Endothelial cell of umbilical vein (primary cell): ENCODE measurements around the gene TTC33.

Source experiments
- EZH2 ChIP-seq: IDR thresholded peaks from 2 replicates; pipeline ENCODE4 v1.6.1; 2012; ENCODE audit warnings: borderline replicate concordance, low read depth, mild to moderate bottlenecking, moderate library complexity, low read length, inconsistent platforms; ENCODE audit not compliant: severe bottlenecking
- FOS ChIP-seq: IDR thresholded peaks from 2 replicates; pipeline ENCODE4 v1.6.1; 2011; ENCODE audit warnings: mild to moderate bottlenecking, low read length, moderate library complexity, borderline replicate concordance; ENCODE audit not compliant: insufficient read depth
- JUN ChIP-seq: IDR thresholded peaks from 2 replicates; pipeline ENCODE4 v1.6.1; 2011; ENCODE audit warnings: borderline replicate concordance, low read depth; ENCODE audit not compliant: insufficient read length, insufficient read depth
- MYC ChIP-seq: IDR thresholded peaks from one replicate; pipeline ENCODE4 v1.6.1; 2011; ENCODE audit warnings: mild to moderate bottlenecking, low read depth, low read length
- POLR2A ChIP-seq: IDR thresholded peaks from 2 replicates; pipeline ENCODE4 v1.6.1; 2012; ENCODE audit warnings: low read depth, mild to moderate bottlenecking, control low read depth, low read length
- POLR2AphosphoS5 ChIP-seq: IDR thresholded peaks from 2 replicates; pipeline ENCODE4 v1.6.1; 2012; ENCODE audit warnings: low read depth, mild to moderate bottlenecking, control low read depth, low read length, moderate library complexity; ENCODE audit not compliant: insufficient read depth
- TF ChIP-seq, protein P1 (sequence below), 2 donors: IDR thresholded peaks; 1 replicate in 1 of 2; 2 replicates in 1 of 2; pipeline ENCODE4 v1.5.1; 2011; ENCODE audit warnings: low read length in 2 of 2, mild to moderate bottlenecking in 2 of 2, moderate library complexity in 2 of 2, control low read depth in 1 of 2, inconsistent platforms in 1 of 2, low read depth in 1 of 2; ENCODE audit not compliant: insufficient read depth in 1 of 2; ENCODE audit errors: extremely low read depth in 1 of 2
- TF ChIP-seq, protein P2 (sequence below): IDR thresholded peaks from 2 replicates; pipeline ENCODE4 v1.6.1; 2011; ENCODE audit not compliant: insufficient read depth, insufficient read length

DNA sequence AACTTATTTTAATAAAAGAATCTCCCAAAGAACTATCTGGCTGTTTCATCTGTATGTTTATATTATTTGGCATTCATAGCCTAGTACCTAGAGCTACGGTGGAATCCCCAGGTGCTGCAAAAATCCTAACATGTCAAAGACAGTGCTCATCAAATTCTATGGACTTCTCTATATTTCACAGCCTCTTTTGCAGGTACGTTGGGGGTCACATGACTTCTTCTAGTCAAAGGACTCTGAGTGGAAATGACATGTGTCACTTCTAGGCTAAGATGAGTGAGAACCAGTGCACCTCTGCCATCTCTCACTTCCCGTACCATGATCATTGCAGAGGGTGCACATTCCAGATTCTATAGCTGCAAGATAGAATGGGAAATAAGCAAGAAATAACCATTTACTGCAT is 148.6 kb downstream of the TTC33 start:
- TF ChIP-seq, protein P1, sequence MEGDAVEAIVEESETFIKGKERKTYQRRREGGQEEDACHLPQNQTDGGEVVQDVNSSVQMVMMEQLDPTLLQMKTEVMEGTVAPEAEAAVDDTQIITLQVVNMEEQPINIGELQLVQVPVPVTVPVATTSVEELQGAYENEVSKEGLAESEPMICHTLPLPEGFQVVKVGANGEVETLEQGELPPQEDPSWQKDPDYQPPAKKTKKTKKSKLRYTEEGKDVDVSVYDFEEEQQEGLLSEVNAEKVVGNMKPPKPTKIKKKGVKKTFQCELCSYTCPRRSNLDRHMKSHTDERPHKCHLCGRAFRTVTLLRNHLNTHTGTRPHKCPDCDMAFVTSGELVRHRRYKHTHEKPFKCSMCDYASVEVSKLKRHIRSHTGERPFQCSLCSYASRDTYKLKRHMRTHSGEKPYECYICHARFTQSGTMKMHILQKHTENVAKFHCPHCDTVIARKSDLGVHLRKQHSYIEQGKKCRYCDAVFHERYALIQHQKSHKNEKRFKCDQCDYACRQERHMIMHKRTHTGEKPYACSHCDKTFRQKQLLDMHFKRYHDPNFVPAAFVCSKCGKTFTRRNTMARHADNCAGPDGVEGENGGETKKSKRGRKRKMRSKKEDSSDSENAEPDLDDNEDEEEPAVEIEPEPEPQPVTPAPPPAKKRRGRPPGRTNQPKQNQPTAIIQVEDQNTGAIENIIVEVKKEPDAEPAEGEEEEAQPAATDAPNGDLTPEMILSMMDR (IDR thresholded peaks at IDR 0.05; ENCODE audit: extremely low read depth in 1 of 2, insufficient read depth in 1 of 2, low read depth in 1 of 2, low read length in 2 of 2), result no peak
- no peak for TF ChIP-seq POLR2A
- no peak for TF ChIP-seq EZH2
- TF ChIP-seq POLR2AphosphoS5, result no peak
- TF ChIP-seq, protein P2, sequence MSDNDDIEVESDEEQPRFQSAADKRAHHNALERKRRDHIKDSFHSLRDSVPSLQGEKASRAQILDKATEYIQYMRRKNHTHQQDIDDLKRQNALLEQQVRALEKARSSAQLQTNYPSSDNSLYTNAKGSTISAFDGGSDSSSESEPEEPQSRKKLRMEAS, result no peak
- no peak for TF ChIP-seq MYC
- TF ChIP-seq FOS, result no peak
- TF ChIP-seq JUN, result no peak
